GM10266 (cell line): ENCODE data around the gene ABLIM2.

Experiments
- DNase-seq: peaks from one replicate; pipeline ENCODE4 v3.0.0; 2012; ENCODE audit errors: extremely low spot score
- TF ChIP-seq, protein P1 (sequence below): IDR thresholded peaks from 2 replicates; pipeline ENCODE4 v1.5.1; 2012; ENCODE audit warnings: mild to moderate bottlenecking, low read depth; ENCODE audit not compliant: control insufficient read depth, insufficient read depth; ENCODE audit errors: missing control alignments

Gene ABLIM2

DNA sequence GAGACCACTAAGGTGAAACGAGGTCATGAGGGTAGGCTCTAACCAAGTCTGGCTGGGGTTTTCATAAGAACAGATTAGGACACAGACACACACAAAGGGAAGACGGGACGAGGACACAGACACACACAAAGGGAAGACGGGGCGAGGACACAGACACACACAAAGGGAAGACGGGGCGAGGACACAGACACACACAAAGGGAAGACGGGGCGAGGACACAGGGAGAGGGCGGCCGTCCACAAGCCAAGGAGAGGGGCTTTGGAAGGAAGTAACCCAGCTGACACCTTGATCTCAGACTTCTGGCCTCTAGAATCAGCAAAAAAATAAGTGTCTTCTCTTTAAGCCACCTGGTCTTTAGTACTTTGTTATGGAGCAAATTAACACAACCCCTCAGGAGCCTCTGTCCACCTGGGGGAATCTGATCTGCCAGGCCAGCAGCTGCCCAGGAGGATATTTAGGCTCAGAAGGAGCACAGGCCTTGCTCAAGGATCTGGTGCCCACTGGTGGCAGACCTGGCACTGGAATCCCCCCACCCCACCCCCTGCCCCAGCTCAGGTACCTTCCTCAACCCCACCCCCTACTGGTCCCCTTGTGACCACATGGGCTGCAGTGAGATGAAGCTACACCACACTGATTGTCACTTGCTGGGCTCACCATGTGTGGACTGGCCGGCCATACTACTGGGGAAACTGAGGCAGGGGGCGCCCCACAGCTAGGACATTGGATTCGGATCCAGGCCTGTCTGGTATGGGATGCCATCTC, 2.8 kb downstream of the ABLIM2 start:
- no peak for DNase-seq
- TF ChIP-seq, protein P1, sequence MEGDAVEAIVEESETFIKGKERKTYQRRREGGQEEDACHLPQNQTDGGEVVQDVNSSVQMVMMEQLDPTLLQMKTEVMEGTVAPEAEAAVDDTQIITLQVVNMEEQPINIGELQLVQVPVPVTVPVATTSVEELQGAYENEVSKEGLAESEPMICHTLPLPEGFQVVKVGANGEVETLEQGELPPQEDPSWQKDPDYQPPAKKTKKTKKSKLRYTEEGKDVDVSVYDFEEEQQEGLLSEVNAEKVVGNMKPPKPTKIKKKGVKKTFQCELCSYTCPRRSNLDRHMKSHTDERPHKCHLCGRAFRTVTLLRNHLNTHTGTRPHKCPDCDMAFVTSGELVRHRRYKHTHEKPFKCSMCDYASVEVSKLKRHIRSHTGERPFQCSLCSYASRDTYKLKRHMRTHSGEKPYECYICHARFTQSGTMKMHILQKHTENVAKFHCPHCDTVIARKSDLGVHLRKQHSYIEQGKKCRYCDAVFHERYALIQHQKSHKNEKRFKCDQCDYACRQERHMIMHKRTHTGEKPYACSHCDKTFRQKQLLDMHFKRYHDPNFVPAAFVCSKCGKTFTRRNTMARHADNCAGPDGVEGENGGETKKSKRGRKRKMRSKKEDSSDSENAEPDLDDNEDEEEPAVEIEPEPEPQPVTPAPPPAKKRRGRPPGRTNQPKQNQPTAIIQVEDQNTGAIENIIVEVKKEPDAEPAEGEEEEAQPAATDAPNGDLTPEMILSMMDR: no peak

DNA sequence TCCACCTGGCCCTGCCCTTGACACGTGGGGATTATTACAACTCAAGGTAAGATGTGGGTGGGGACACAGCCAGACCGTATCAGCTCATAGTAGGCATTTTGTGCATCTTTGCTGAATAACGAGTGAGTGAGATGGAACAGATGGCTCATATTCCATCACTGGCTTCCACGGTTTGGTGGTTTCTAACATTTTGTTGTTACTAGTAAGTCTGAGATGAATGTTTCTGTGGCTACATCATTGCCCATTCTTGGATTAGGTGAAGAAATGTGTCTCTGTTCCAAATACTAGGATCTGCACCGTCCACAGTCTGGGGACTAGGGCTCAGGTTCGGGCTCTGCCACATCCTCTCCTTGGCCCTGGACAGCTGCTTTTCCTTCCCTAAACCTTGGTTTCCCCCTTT, 3.6 kb downstream of the ABLIM2 start:
- DNase-seq: no peak
- TF ChIP-seq, protein P1: no peak

DNA sequence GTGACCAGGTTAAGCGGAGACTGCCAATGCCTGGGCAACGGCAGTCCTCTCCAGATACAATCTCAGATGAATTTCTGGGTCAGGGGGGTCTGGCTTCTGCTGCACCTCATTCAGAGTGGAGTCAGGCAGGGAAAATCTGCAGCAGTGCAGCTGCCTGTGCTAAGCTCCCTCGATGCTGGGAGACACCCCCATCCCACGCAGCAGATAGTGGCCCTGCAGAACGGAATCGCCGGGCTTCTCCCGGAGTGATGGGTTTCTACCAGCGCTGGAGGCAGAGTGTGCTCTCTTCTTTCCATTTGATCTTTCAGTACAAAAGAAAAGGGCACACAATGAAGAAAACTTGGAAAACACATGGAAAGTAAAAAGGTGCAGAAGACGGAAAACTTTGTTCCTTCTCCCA, 5.2 kb downstream of the ABLIM2 start:
- TF ChIP-seq, protein P1: no peak
- DNase-seq: no peak

DNA sequence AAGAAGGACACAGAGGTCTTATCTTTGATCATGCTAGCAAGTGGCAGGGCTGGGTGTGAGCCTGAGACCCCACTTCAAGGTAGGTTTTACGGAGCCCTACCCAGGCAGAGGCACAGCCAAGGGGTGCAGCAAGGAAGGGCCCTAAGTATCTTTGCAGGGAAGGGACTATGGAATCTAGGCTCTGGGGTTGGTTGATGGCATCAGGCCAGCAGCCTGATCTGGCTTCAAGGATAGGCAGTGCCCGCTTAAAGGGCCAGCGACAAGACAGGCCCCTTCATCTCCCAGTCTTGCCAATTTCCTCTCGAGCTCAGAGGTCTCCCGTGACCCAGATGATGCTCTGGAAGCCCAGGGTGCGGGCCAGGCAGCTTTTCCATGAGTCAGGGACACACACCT, 5.8 kb downstream of the ABLIM2 start:
- no peak for DNase-seq
- TF ChIP-seq, protein P1: no peak

DNA sequence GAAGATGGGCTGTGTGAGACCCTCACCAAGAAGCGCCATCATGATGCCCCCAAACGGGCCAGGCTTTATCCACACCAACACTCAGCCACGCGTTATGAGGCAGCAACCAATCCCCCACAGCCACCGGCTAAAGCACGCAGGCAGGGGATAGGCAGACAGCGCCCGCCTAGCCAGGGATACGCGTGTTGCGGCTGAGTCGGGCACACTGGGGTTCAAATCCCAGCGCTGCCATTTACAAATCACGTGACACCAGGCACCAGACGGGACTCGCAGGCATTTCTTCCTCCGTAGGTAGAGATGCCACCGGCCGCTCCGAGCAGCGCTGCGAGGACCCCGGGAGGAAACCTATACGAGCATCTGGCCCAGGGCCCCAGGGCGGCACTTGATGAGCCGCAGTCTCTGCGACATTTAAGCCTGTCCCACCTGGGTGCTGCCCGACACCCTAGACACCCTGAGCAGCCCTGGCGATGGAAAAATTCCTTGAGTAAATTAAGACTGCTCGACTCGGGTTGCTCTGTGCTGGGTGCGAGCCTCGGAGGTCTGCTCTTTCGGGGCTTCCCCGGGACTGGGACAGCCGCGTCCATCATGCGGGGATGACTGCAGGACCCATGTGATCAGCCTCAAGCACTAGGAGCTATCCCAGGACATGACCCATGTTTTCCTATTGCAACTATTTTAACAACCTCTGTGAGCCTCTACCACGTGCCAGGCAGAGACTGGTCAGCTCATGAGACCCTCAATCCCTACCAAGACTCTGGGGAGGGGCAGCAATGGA, 6.3 kb downstream of the ABLIM2 start:
- no peak for DNase-seq
- TF ChIP-seq, protein P1: no peak

DNA sequence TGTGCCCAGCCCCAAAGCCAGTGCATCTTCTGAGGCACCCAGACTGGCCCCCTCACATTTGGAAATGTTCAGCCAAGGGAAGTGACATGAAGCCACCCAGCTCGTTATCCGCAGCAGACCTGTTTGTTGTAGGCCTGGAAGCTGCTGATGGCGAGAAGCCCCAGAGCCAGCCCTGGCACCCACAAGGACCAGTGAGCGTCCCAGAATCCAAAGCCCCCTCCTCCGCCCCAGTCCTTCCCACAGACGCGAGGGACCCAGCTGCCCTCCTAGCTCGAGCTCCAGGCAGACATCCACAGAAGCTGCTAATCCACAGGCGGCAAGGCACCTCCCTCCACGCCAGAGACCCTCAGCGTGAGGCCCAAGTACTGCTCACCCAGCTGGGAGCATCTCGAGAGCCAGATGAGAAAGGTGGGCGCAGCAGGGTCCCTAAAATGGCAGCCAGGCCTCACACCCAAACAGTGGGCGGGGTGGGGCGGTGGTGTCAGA, 7.4 kb downstream of the ABLIM2 start:
- DNase-seq: no peak
- TF ChIP-seq, protein P1: no peak
